Stimulated activated CD4-positive, alpha-beta T cell treated with anti-CD3 and anti-CD28 coated beads, Interleukin-1b, Interleukin-23, amount 100 ng/mL, for 48 hours (primary cell): Measurements from ENCODE around the gene GPI.
"Not testable (repeated sequence)": the region's sequence is repeated elsewhere in the genome, so short reads cannot be mapped to it uniquely, and the experiment has no call there.

Experiments used
- DNase-seq: peaks from one replicate; pipeline ENCODE4 v3.0.0-alpha.2; 2020

GPI gene

GRCh38 chr19:34368338-34368737 is 3.3 kb downstream of the GPI start:
- no peak for DNase-seq

- DNase-seq = not testable (repeated sequence)
These were observed 4.2 kb downstream of the GPI start for GRCh38 chr19:34369166-34369565.

- DNase-seq = no peak
These were observed 5.1 kb downstream of the GPI start for GRCh38 chr19:34370117-34370516.

GRCh38 chr19:34370983-34371382 is 6.0 kb downstream of the GPI start:
- no peak for DNase-seq

GRCh38 chr19:34373601-34374288 is 8.7 kb downstream of the GPI start:
- no peak for DNase-seq

- no peak for DNase-seq
These were observed 10.6 kb downstream of the GPI start for GRCh38 chr19:34375598-34375997.

- DNase-seq = no peak
These were observed 15.7 kb downstream of the GPI start for GRCh38 chr19:34380639-34381241.

GRCh38 chr19:34381399-34382251 is 16.6 kb downstream of the GPI start:
- no peak for DNase-seq

GRCh38 chr19:34382471-34382870 is 17.5 kb downstream of the GPI start:
- DNase-seq = no peak

- no peak for DNase-seq
These were observed 18.6 kb downstream of the GPI start for GRCh38 chr19:34383599-34383998.

GRCh38 chr19:34386645-34387445 is 21.8 kb downstream of the GPI start:
- no peak for DNase-seq

- DNase-seq = no peak
These were observed 22.4 kb downstream of the GPI start for GRCh38 chr19:34387446-34387810.

GRCh38 chr19:34388745-34389144 is 23.7 kb downstream of the GPI start:
- not testable (repeated sequence) for DNase-seq

- DNase-seq = no peak
These were observed 26.8 kb downstream of the GPI start for GRCh38 chr19:34391813-34392212.

- no peak for DNase-seq
These were observed 28.0 kb downstream of the GPI start for GRCh38 chr19:34393031-34393430.

GRCh38 chr19:34393629-34394028 is 28.6 kb downstream of the GPI start:
- no peak for DNase-seq

GRCh38 chr19:34397853-34398252 is 32.9 kb downstream of the GPI start:
- DNase-seq = no peak

- no peak for DNase-seq
These were observed 34.9 kb downstream of the GPI start for GRCh38 chr19:34399886-34400285.

- DNase-seq = not testable (repeated sequence)
These were observed 35.8 kb downstream of the GPI start for GRCh38 chr19:34400844-34401243.

GRCh38 chr19:34402074-34402600 is 37.1 kb downstream of the GPI start:
- no peak for DNase-seq

GRCh38 chr19:34403784-34404108 is 38.8 kb downstream of the GPI start:
- no peak for DNase-seq

- DNase-seq = peak; percentile 92
These were observed 39.3 kb downstream of the GPI start, which contains the start of gene PDCD2L for GRCh38 chr19:34404109-34404909. TSS of gene PDCD2L (plus strand) at chr19:34404399. CDS start at chr19:34404431, 32 bp downstream.
